GM21737 (cell line): Measurements from ENCODE around the gene MFAP5.
"Not testable (repeated sequence)": the region's sequence is repeated elsewhere in the genome, so short reads cannot be mapped to it uniquely, and the experiment has no call there.

ENCODE experiments used
- ATAC-seq: cut with Tn5 transposase; IDR thresholded peaks from one replicate; pipeline ENCODE4 v1.9.1; 2021; ENCODE audit warnings: mild to moderate bottlenecking, moderate library complexity; ENCODE audit not compliant: unreplicated experiment

The MFAP5 gene

DNA sequence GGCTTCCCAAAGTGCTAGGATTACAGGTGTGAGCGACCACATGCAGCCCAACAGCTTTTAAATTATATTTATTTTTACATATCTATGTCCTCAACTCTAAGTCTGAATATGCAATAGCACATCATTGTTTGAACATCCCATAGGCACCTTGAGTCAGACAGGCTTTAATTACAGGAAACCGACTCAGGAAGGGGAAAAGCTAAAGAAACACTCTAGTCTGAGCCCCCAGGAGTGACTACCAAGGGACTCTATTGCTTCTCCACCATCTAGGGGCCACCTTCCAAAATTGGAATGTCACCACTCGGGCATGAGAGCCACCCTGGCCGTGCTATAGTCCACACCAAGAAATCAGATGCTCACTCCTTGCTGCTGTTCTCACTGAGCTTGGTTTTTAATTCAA, 14.0 kb upstream of the MFAP5 start:
- no peak for ATAC-seq

DNA sequence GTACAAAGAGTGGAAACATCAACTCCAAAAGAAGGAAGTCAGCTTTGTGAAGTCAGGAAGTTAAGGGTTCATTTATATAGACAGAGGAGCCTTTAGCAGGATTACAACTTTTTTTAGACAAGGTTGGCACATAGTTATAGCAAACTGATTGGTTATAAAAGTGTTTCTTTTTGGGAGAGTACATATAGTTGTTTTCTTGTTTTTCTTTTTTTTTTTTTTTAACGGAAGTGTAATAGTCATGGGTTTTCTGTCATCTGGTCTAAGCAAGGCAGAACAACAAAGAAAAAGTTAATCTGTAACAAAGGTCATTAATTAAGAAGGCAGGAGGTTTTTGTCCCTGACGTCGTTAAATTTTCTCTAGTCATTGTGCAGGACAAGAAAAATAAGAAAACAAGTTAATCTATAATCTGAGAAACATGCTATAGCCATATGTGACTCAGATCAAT, 13.0 kb upstream of the MFAP5 start:
- ATAC-seq: no peak

DNA sequence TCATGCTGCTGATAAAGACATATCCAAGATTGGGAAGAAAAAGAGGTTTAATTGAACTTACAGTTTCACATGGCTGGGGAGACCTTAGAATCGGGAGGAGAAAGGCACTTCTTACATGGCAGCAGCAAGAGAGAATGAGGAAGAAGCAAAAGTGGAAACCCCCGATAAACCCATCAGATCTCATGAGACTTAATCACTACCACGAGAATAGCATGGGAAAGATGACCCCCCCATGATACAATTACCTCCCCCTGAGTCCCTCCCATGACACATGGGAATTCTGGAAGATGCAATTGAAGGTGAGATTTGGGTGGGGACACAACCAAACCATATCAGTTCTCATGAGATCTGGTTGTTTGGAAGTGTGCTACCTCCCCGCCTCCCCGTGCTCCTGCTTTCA, 9.8 kb upstream of the MFAP5 start:
- no peak for ATAC-seq

- ATAC-seq: no peak
Observed at GRCh38 chr12:8668441-8668840, 5.8 kb upstream of the MFAP5 start.

- ATAC-seq: no peak
Observed at GRCh38 chr12:8667270-8667669, 4.6 kb upstream of the MFAP5 start.

DNA sequence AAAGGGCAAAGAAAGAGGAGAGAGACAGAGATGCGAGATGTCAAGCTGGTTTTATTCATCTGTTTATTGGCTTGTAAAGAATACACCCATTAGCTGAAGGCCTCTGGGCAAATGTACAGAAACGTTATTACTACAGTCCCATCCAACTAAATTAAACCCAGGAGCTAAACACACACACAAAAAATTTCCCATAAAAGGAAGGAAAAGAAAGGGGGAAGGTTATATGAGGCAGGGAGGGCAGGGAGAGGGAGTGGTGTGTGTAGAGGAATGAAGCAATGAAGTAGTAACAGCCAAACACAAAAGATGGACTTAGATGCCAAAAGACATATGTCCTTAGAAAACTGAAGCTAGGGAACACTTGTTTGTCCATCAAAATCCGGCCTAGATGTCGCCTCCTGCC, 3.1 kb upstream of the MFAP5 start:
- no peak for ATAC-seq

GRCh38 chr12:8664228-8664913, 1.7 kb upstream of the MFAP5 start:
- ATAC-seq: no peak

DNA sequence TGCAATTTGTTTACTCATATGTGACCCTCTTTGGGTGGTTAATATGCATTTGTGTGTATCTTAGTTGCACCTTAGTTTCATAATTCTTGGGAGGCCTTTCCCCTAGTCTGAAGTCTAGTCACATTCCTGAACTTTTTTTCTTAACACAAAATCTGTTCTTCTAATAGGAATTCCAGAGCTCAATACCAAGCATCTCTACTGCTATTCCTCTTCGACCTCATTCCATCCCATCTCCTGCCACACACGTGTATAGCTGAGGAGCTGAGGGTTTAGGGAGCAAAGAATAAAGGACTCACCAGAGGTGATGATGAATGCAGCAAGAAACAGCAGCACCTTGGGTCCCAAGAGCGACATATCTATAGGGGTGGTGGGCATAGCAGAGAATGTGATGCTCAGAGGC, 875 bp downstream of the MFAP5 start:
- ATAC-seq: no peak

DNA sequence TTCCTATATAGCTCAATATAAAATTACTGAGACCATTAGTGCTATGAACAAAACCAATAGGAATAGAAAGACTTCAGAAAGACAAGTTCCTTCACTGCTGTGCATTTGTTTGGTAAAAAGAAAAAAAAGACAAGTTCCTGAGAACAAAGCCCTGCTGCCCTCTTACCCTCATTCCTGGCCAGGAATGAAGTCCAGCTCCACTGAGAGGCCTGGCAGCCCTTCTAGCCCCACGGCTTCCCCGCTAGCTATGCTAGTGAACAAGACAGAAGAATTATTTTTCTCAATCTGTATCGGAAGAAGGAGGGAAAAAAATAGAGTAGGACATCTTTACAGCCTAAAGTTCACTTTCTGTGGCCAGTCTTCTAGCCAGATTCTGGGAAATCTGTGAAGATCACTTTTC, 1.6 kb downstream of the MFAP5 start:
- no peak for ATAC-seq

GRCh38 chr12:8658346-8658745, 4.3 kb downstream of the MFAP5 start:
- no peak for ATAC-seq

GRCh38 chr12:8655421-8655820, 7.2 kb downstream of the MFAP5 start:
- no peak for ATAC-seq

DNA sequence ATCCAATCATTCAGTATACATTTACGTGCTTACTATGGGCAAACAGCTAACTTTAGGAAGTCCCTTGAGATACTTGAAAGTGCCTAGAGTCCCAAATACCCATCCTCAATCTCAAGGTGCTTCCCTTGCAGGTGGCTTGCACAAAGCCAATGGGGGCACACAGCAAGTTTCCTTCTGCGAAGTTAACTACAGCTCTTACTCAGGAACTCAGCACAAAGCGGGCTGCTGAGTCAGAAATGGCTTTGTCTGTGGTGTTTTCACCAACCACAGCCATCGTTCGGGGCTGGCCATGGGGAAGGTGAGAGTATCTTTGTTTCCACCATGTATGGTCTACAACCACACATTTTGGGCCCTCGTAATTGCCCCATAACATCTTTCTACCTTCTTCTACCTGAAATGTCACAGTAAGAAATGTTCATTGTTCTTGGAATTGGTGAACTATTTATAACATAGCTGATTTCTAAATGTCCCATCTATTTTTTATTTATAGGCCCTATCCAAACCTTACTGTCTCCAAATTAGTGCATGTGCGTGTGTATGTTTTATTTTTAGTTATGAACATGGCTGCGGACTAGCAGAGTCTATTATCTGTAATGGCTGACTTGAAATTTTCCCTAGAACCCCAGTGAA, 13.9 kb downstream of the MFAP5 start:
- ATAC-seq: peak; percentile 58

GRCh38 chr12:8647968-8648367, 14.7 kb downstream of the MFAP5 start:
- no peak for ATAC-seq

- ATAC-seq: peak; percentile 70
Observed at GRCh38 chr12:8644345-8645248, 18.0 kb downstream of the MFAP5 start.

GRCh38 chr12:8642775-8643174, 19.9 kb downstream of the MFAP5 start:
- ATAC-seq: no peak

DNA sequence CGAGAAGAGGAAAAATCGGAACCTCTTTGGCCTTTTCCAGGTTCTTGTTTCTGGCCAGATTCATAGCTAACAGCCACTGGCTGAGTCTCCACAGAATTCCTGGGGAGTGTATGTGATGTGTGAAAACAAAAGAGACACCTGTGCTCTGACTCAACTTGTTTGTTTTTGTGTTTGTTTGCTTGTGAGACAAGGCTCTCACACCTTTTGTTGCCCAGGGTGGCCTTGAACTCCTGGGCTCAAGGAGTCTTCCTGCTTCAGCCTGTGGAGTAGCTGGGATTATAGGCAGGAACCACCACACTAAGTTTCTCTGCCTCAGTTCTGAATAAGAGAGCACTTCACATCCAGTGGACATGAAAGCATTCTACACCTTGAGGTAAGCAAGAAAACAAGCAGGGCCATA, 22.7 kb downstream of the MFAP5 start:
- ATAC-seq: no peak

- no peak for ATAC-seq
Observed at GRCh38 chr12:8638951-8639350, 23.7 kb downstream of the MFAP5 start.

DNA sequence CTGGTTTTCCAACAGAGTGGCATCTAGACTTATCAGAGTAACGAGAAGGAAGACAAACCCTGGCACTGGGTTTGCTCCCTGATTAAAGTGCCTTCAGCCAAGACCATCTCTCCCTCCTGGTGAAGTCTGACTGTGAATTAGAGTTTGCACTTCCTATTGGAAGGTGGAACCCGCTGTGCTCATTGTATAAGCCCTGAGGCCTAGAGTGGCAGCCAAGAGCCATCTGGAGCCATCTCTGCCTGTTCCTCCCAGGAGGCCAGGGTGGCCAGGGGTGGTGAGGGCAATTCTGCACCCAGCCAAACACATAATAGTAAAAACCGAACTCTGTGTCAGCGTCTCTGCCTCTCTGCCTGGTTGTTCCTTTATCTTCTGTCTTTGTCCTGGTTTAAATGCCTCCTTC, 25.0 kb downstream of the MFAP5 start:
- no peak for ATAC-seq

GRCh38 chr12:8637244-8637643, 25.4 kb downstream of the MFAP5 start:
- no peak for ATAC-seq

- ATAC-seq: no peak
Observed at GRCh38 chr12:8636581-8636980, 26.0 kb downstream of the MFAP5 start.

DNA sequence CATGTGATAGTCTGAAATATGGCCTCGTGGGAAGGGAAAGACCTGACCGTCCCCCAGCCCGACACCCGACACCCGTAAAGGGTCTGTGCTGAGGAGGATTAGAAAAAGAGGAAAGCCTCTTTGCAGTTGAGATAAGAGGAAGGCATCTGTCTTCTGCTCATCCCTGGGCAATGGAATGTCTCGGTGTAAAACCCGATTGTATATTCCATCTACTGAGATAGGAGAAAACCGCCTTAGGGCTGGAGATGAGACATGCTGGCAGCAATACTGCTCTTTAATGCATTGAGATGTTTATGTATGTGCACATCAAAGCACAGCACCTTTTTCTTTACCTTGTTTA, 26.6 kb downstream of the MFAP5 start:
- ATAC-seq: not testable (repeated sequence)
